SK-N-SH (cell line): ENCODE results near the gene RFTN1. TPM values are rescaled to one million over a fixed set of nuclear protein-coding genes. Genes with fewer than 3 reads are reported as not detected.

ENCODE experiments used
- CTCF ChIA-PET: fragments of 300-600, 350-600 bp; formaldehyde crosslinking; extraction: SDS; loops from one replicate; lab custom pipeline; 2021; lab: Yijun Ruan, JAX
- POLR2A ChIA-PET: fragments of 350-600 bp; sonication (Branson Sonifier 250); formaldehyde crosslinking; extraction: SDS; loops from one replicate; lab custom pipeline; 2020; ENCODE audit warnings: antibody characterized with exemption, inconsistent platforms; lab: Yijun Ruan, JAX
- DNase-seq: peaks from one replicate; pipeline ENCODE4 v3.0.0; 2012
- H2AFZ ChIP-seq: fragments of 200-600 bp; sonication (generic); 2 replicates; pipeline ENCODE4 v1.8.1; 2016; ENCODE audit warnings: antibody characterized with exemption, mild to moderate bottlenecking, low read depth
- H3F3A ChIP-seq: fragments of 200-600 bp; sonication (generic); replicated peaks from 2 replicates; pipeline ENCODE3; 2016; ENCODE audit warnings: antibody characterized with exemption, mild to moderate bottlenecking; ENCODE audit not compliant: insufficient read depth
- H3K27ac ChIP-seq, 2 experiments: fragments of 200-500 bp in 1 of 2; fragments of 200-600 bp in 1 of 2; sonication (Bioruptor generic) in 1 of 2; sonication (generic), shearing (Covaris generic) in 1 of 2; 2 replicates each; pipeline versions ENCODE4 v1.5.1 to v1.6.1; 2014 to 2016; ENCODE audit warnings: low read depth in 2 of 2, inconsistent platforms in 1 of 2, low read length in 1 of 2, mild to moderate bottlenecking in 1 of 2, mixed read lengths in 1 of 2
- H3K27me3 ChIP-seq: fragments of 200-600 bp; sonication (generic), shearing (Covaris generic); 2 replicates; pipeline ENCODE4 v1.6.1; 2016; ENCODE audit warnings: mixed run types; ENCODE audit not compliant: insufficient read depth
- H3K36me3 ChIP-seq, 2 experiments: fragments of 200-500 bp in 1 of 2; fragments of 200-600 bp in 1 of 2; sonication (Bioruptor generic) in 1 of 2; sonication (generic) in 1 of 2; replicated peaks in 1 of 2; 2 replicates each; pipeline versions ENCODE3 to v1.5.1; 2014 to 2016; ENCODE audit warnings: low read length in 1 of 2, mild to moderate bottlenecking in 1 of 2; ENCODE audit not compliant: insufficient read depth in 2 of 2, control insufficient read depth in 1 of 2
- H3K4me1 ChIP-seq, 2 experiments: fragments of 200-500 bp in 1 of 2; fragments of 200-600 bp in 1 of 2; sonication (Bioruptor generic) in 1 of 2; sonication (generic), shearing (Covaris generic) in 1 of 2; 2 replicates each; pipeline versions ENCODE4 v1.5.1 to v1.6.1; 2014 to 2016; ENCODE audit warnings: low read depth in 1 of 2, low read length in 1 of 2, mixed run types in 1 of 2; ENCODE audit not compliant: insufficient read depth in 2 of 2, control insufficient read depth in 1 of 2
- H3K4me2 ChIP-seq: fragments of 200-600 bp; sonication (generic), shearing (Covaris generic); 2 replicates; pipeline ENCODE4 v1.6.1; 2017; ENCODE audit warnings: mixed run types
- H3K4me3 ChIP-seq, 2 experiments: fragments of 200-500 bp in 1 of 2; fragments of 200-600 bp in 1 of 2; sonication (Bioruptor generic) in 1 of 2; sonication (generic), shearing (Covaris generic) in 1 of 2; 2 replicates each; pipeline versions ENCODE4 v1.5.1 to v1.8.1; 2014 to 2016; ENCODE audit warnings: low read depth in 2 of 2, inconsistent platforms in 1 of 2, low read length in 1 of 2, mild to moderate bottlenecking in 1 of 2, mixed read lengths in 1 of 2, moderate library complexity in 1 of 2
- H3K79me2 ChIP-seq: fragments of 200-600 bp; sonication (generic); 2 replicates; pipeline ENCODE4 v1.8.1; 2017; ENCODE audit warnings: mild to moderate bottlenecking; ENCODE audit not compliant: insufficient read depth
- H3K9ac ChIP-seq: fragments of 200-600 bp; sonication (generic); 2 replicates; pipeline ENCODE4 v1.6.1; 2017; ENCODE audit warnings: mixed run types
- H3K9me2 ChIP-seq: fragments of 200-600 bp; sonication (generic); 2 replicates; pipeline ENCODE4 v1.6.1; 2017; ENCODE audit warnings: mixed run types
- H3K9me3 ChIP-seq: fragments of 200-600 bp; sonication (generic); 2 replicates; pipeline ENCODE4 v1.6.1; 2017; ENCODE audit warnings: mixed run types, mild to moderate bottlenecking, moderate library complexity
- H4K20me1 ChIP-seq: fragments of 200-600 bp; sonication (generic); 2 replicates; pipeline ENCODE4 v1.6.1; 2017; ENCODE audit warnings: mild to moderate bottlenecking, mixed run types; ENCODE audit not compliant: insufficient read depth
- CHD2 ChIP-seq: fragments of 150-350 bp; IDR thresholded peaks from 2 replicates; pipeline ENCODE4 v1.6.1; 2018; ENCODE audit warnings: low read length; ENCODE audit not compliant: partially characterized antibody
- ELF1 ChIP-seq: IDR thresholded peaks from 2 replicates; pipeline ENCODE4 v1.4.0; 2012
- EP300 ChIP-seq, 2 experiments: IDR thresholded peaks; 2 replicates each; pipeline versions ENCODE4 v1.4.0 to v1.6.1; 2012; ENCODE audit warnings: borderline replicate concordance in 1 of 2, low read depth in 1 of 2, low read length in 1 of 2
- EZH2phosphoT487 ChIP-seq: fragments of 200-600 bp; sonication (generic); IDR thresholded peaks from 2 replicates; pipeline ENCODE4 v1.6.1; 2017; ENCODE audit warnings: low read depth, mixed run types, mild to moderate bottlenecking, antibody characterized with exemption, moderate library complexity, borderline replicate concordance
- FOSL2 ChIP-seq: IDR thresholded peaks from 2 replicates; pipeline ENCODE4 v1.4.0; 2012; ENCODE audit warnings: low read depth, mild to moderate bottlenecking, moderate library complexity, borderline replicate concordance
- FOXJ3 ChIP-seq: sonication (generic); formaldehyde crosslinking; IDR thresholded peaks from 2 replicates; pipeline ENCODE4 v1.5.1; 2020; ENCODE audit warnings: mild to moderate bottlenecking, missing genetic modification reagents
- GABPA ChIP-seq: IDR thresholded peaks from 2 replicates; pipeline ENCODE4 v1.4.0; 2012; ENCODE audit warnings: low read depth, mild to moderate bottlenecking
- GATA2 ChIP-seq: sonication (generic); formaldehyde crosslinking; IDR thresholded peaks from 2 replicates; pipeline ENCODE4 v1.5.0; 2020; ENCODE audit warnings: mild to moderate bottlenecking, missing genetic modification reagents
- MXI1 ChIP-seq: IDR thresholded peaks from 2 replicates; pipeline ENCODE4 v1.6.1; 2012; ENCODE audit warnings: mild to moderate bottlenecking, low read depth, low read length, improper control_type of control experiment
- NFIC ChIP-seq: IDR thresholded peaks from 2 replicates; pipeline ENCODE4 v1.4.0; 2012; ENCODE audit warnings: borderline replicate concordance
- NRF1 ChIP-seq: IDR thresholded peaks from 2 replicates; pipeline ENCODE4 v1.6.1; 2012; ENCODE audit warnings: low read depth, mild to moderate bottlenecking, low read length
- RAD21 ChIP-seq: IDR thresholded peaks from 2 replicates; pipeline ENCODE4 v1.6.1; 2012; ENCODE audit warnings: mild to moderate bottlenecking, low read length
- RFX5 ChIP-seq: IDR thresholded peaks from 2 replicates; pipeline ENCODE4 v1.6.1; 2012; ENCODE audit warnings: mild to moderate bottlenecking, improper control_type of control experiment, low read length
- SIN3A ChIP-seq: IDR thresholded peaks from 2 replicates; pipeline ENCODE4 v1.6.1; 2012; ENCODE audit warnings: low read depth, mild to moderate bottlenecking, low read length, moderate library complexity, borderline replicate concordance
- SMC3 ChIP-seq: IDR thresholded peaks from 2 replicates; pipeline ENCODE4 v1.6.1; 2012; ENCODE audit warnings: low read depth, low read length, improper control_type of control experiment
- TCF12 ChIP-seq: IDR thresholded peaks from 2 replicates; pipeline ENCODE4 v1.4.0; 2012
- TEAD4 ChIP-seq: IDR thresholded peaks from 2 replicates; pipeline ENCODE4 v1.4.0; 2012; ENCODE audit warnings: mild to moderate bottlenecking, borderline replicate concordance; ENCODE audit not compliant: insufficient read depth
- WGBS: methylation state at CpG from one replicate; pipeline ENCODE4 v1.1.6; 2017; ENCODE audit warnings: low lambda C conversion rate; 5-methylcytosine and 5-hydroxymethylcytosine counted together
- polyA plus RNA-seq, 3 experiments: library from polyadenylated mRNA; depleted of rRNA; stranded (reverse); fragments of >200 nt; gene quantifications; 2 replicates each; pipeline ENCODE4 v1.2.3, GENCODE V29; 2012
- TF ChIP-seq, protein P1 (sequence below): IDR thresholded peaks from 2 replicates; pipeline ENCODE4; 2012
- TF ChIP-seq, protein P2 (sequence below): fragments of 200-600 bp; sonication (generic); IDR thresholded peaks from 2 replicates; pipeline ENCODE4 v1.6.1; 2017; ENCODE audit warnings: antibody characterized with exemption, mild to moderate bottlenecking, moderate library complexity
- TF ChIP-seq, protein P3 (sequence below): IDR thresholded peaks from 2 replicates; pipeline ENCODE4 v1.4.0; 2012; ENCODE audit warnings: low read depth, borderline replicate concordance

RFTN1 gene
- polyA plus RNA-seq, 1 of the 3 experiments (the other 2 are of a cell fraction) = 21.2 TPM

GRCh38 chr3:16496008-16496407 lies 17.5 kb downstream of the RFTN1 start:
- peak overlapping the region; percentile 60 to 96; a peak in 3 of 4 replicates for H3K27ac ChIP-seq
- H3K9me2 ChIP-seq = no peaks in the 10 kb centered on the region
- H3K36me3 ChIP-seq = peaks cover 20 to 26% of the 10 kb centered on the region in 2 experiments
- no peak overlapping the region; the same call in 1 of the 2 replicates for H3K4me2 ChIP-seq
- no peak overlapping the region for H2AFZ ChIP-seq
- peaks cover 12 to 40% of the 10 kb centered on the region in 2 experiments for H3K4me1 ChIP-seq
- no peaks in the 10 kb centered on the region for H3K9me3 ChIP-seq
- H3K27me3 ChIP-seq = no peaks in the 10 kb centered on the region
- POLR2A ChIA-PET = interaction anchor here (1.2 to 2.7 kb wide), 3 partner anchors 9 to 19 kb away, joined by 4 to 51 read pairs (median 5); partner anchors contain the start of gene RFTN1
- H3F3A ChIP-seq = peaks cover 13% of the 10 kb centered on the region
- no peak for DNase-seq
- no peak overlapping the region for H3K9ac ChIP-seq
- no peaks in the 10 kb centered on the region for H4K20me1 ChIP-seq
- 96% methylated on average over 2 of the region's 2 CpGs for WGBS
- CTCF ChIA-PET = interaction anchor here (0.7 to 2.6 kb wide), 5 partner anchors 12 to 206 kb away, joined by 3 to 6 read pairs (median 6); no protein-coding TSS in a partner anchor
- H3K79me2 ChIP-seq = peaks cover 39% of the 10 kb centered on the region
- TF ChIP-seq, protein P1, sequence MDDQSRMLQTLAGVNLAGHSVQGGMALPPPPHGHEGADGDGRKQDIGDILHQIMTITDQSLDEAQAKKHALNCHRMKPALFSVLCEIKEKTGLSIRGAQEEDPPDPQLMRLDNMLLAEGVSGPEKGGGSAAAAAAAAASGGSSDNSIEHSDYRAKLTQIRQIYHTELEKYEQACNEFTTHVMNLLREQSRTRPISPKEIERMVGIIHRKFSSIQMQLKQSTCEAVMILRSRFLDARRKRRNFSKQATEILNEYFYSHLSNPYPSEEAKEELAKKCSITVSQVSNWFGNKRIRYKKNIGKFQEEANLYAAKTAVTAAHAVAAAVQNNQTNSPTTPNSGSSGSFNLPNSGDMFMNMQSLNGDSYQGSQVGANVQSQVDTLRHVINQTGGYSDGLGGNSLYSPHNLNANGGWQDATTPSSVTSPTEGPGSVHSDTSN = no peak
- TF ChIP-seq NRF1 (no peak), GATA2 (no peak), SMC3 (no peak), MXI1 (no peak), TEAD4 (no peak), GABPA (no peak), RAD21 (no peak), FOXJ3 (CRISPR knock-in tag) (no peak), ELF1 (no peak)
- TF ChIP-seq, protein P2, sequence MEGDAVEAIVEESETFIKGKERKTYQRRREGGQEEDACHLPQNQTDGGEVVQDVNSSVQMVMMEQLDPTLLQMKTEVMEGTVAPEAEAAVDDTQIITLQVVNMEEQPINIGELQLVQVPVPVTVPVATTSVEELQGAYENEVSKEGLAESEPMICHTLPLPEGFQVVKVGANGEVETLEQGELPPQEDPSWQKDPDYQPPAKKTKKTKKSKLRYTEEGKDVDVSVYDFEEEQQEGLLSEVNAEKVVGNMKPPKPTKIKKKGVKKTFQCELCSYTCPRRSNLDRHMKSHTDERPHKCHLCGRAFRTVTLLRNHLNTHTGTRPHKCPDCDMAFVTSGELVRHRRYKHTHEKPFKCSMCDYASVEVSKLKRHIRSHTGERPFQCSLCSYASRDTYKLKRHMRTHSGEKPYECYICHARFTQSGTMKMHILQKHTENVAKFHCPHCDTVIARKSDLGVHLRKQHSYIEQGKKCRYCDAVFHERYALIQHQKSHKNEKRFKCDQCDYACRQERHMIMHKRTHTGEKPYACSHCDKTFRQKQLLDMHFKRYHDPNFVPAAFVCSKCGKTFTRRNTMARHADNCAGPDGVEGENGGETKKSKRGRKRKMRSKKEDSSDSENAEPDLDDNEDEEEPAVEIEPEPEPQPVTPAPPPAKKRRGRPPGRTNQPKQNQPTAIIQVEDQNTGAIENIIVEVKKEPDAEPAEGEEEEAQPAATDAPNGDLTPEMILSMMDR = no peak
- TF ChIP-seq, protein P3, sequence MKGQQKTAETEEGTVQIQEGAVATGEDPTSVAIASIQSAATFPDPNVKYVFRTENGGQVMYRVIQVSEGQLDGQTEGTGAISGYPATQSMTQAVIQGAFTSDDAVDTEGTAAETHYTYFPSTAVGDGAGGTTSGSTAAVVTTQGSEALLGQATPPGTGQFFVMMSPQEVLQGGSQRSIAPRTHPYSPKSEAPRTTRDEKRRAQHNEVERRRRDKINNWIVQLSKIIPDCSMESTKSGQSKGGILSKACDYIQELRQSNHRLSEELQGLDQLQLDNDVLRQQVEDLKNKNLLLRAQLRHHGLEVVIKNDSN = no peak
- H3K4me3 ChIP-seq = no peak overlapping the region

GRCh38 chr3:16494814-16495431 lies 18.6 kb downstream of the RFTN1 start:
- Histone ChIP-seq H3K36me3 (peaks cover 15 to 23% of the 10 kb centered on the region in 2 experiments), H3K4me3 (peak overlapping the region; percentile 10 to 12; a peak in 3 of 4 replicates), H3K9me3 (no peaks in the 10 kb centered on the region), H3K79me2 (peaks cover 36% of the 10 kb centered on the region), H3K9me2 (no peaks in the 10 kb centered on the region), H3F3A (peaks cover 13% of the 10 kb centered on the region), H2AFZ (peak overlapping the region; percentile 57; the same call in 1 of the 2 replicates), H3K9ac (peak overlapping the region; percentile 13; the same call in 1 of the 2 replicates), H3K4me1 (peaks cover 12 to 44% of the 10 kb centered on the region in 2 experiments), H3K4me2 (peak overlapping the region; percentile 47), H3K27ac (peak overlapping the region; percentile 60 to 96), H3K27me3 (no peaks in the 10 kb centered on the region), H4K20me1 (no peaks in the 10 kb centered on the region)
- ChIA-PET POLR2A (interaction anchor here (1.2 to 2.7 kb wide), 3 partner anchors 10 to 20 kb away, joined by 4 to 51 read pairs (median 5); partner anchors contain the start of gene RFTN1), CTCF (interaction anchor here (0.7 to 2.2 kb wide), 7 partner anchors 13 to 205 kb away, joined by 3 to 8 read pairs (median 6); no protein-coding TSS in a partner anchor)
- 26% methylated on average over 9 of the region's 9 CpGs for WGBS
- DNase-seq = peak; percentile 55
- TF ChIP-seq, protein P2 = no peak
- 0 out of 2 replicates have a peak, but pooled peaks have one; percentile 34 for TF ChIP-seq TEAD4
- no peak for TF ChIP-seq GABPA
- no peak for TF ChIP-seq NFIC
- peak; percentile 16; the same call in 1 of the 2 replicates for TF ChIP-seq MXI1
- no peak for TF ChIP-seq FOSL2
- no peak for TF ChIP-seq SIN3A
- no peak for TF ChIP-seq EZH2phosphoT487
- peak in 1 of 2 experiments; percentile 79; a peak in 3 of 4 replicates for TF ChIP-seq EP300 (IDR thresholded peaks at IDR 0.05; ENCODE audit: borderline replicate concordance in 1 of 2, low read depth in 1 of 2, low read length in 1 of 2)
- no peak for TF ChIP-seq RFX5
- peak; percentile 58; the same call in 1 of the 2 replicates for TF ChIP-seq FOXJ3 (CRISPR knock-in tag)
- no peak for TF ChIP-seq ELF1
- no peak; the same call in 1 of the 2 replicates for TF ChIP-seq TCF12
- TF ChIP-seq NRF1 = no peak
- no peak for TF ChIP-seq CHD2
